KMS-11 (cell line): ENCODE measurements around the gene DHRS13.

ENCODE experiments used
- H2AFZ ChIP-seq: fragments of 200-600 bp; sonication (generic); 2 replicates; pipeline ENCODE4 v1.6.1; 2016; ENCODE audit warnings: antibody characterized with exemption, mixed run types, low read depth
- H3K27ac ChIP-seq: fragments of 200-600 bp; sonication (generic); 2 replicates; pipeline ENCODE4 v1.6.1; 2016; ENCODE audit warnings: mild to moderate bottlenecking, mixed run types
- H3K27me3 ChIP-seq: fragments of 200-600 bp; sonication (generic); 2 replicates; pipeline ENCODE4 v1.6.1; 2017; ENCODE audit warnings: mild to moderate bottlenecking, low read depth, mixed run types, moderate library complexity; ENCODE audit not compliant: insufficient read depth
- H3K36me3 ChIP-seq: fragments of 200-600 bp; sonication (generic); 2 replicates; pipeline ENCODE4 v1.6.1; 2017; ENCODE audit warnings: mild to moderate bottlenecking, mixed run types; ENCODE audit not compliant: insufficient read depth
- H3K4me1 ChIP-seq: fragments of 200-600 bp; sonication (generic); 2 replicates; pipeline ENCODE4 v1.6.1; 2016; ENCODE audit warnings: mild to moderate bottlenecking, low read depth, mixed run types; ENCODE audit not compliant: poor library complexity, severe bottlenecking
- H3K4me2 ChIP-seq: fragments of 200-600 bp; sonication (generic); 2 replicates; pipeline ENCODE4 v1.7.0; 2016; ENCODE audit warnings: mild to moderate bottlenecking, mixed run types
- H3K4me3 ChIP-seq: fragments of 200-600 bp; sonication (generic); IDR thresholded peaks from 2 replicates; pipeline ENCODE4 v1.6.1; 2017; ENCODE audit warnings: low read depth, low read length, mixed read lengths; ENCODE audit not compliant: insufficient read depth
- H3K79me2 ChIP-seq: fragments of 200-600 bp; sonication (generic); 2 replicates; pipeline ENCODE4 v1.6.1; 2016; ENCODE audit warnings: low read depth, mixed run types; ENCODE audit not compliant: insufficient read depth
- H3K9ac ChIP-seq: fragments of 200-600 bp; sonication (generic); 2 replicates; pipeline ENCODE4 v1.6.1; 2016; ENCODE audit warnings: mild to moderate bottlenecking, mixed run types
- H4K20me1 ChIP-seq: fragments of 200-600 bp; sonication (generic); 2 replicates; pipeline ENCODE4 v1.6.1; 2016; ENCODE audit warnings: mild to moderate bottlenecking, mixed run types; ENCODE audit not compliant: insufficient read depth
- CTCF ChIP-seq: fragments of 200-600 bp; sonication (generic); conservative IDR thresholded peaks from 2 replicates; pipeline ENCODE4 v1.6.1; 2017; ENCODE audit warnings: low read depth, mild to moderate bottlenecking, antibody characterized with exemption, low read length, moderate library complexity, mixed read lengths

The DHRS13 gene

GRCh38 chr17:28887871-28888471, 14.9 kb downstream of the DHRS13 start:
- TF ChIP-seq CTCF: no peak
- no peak overlapping the region for H2AFZ ChIP-seq
- no peaks in the 10 kb centered on the region for H3K79me2 ChIP-seq
- no peak overlapping the region for H3K4me3 ChIP-seq
- H3K4me1 ChIP-seq: peaks cover 15% of the 10 kb centered on the region
- H3K9ac ChIP-seq: no peak overlapping the region
- no peaks in the 10 kb centered on the region for H4K20me1 ChIP-seq
- no peak overlapping the region for H3K27ac ChIP-seq
- H3K27me3 ChIP-seq: no peaks in the 10 kb centered on the region
- H3K4me2 ChIP-seq: no peak overlapping the region
- no peaks in the 10 kb centered on the region for H3K36me3 ChIP-seq

- Histone ChIP-seq H3K79me2 (no peaks in the 10 kb centered on the region), H3K36me3 (no peaks in the 10 kb centered on the region), H3K27me3 (no peaks in the 10 kb centered on the region), H3K9ac (no peak overlapping the region), H3K4me2 (no peak overlapping the region), H4K20me1 (no peaks in the 10 kb centered on the region), H3K4me1 (no peaks in the 10 kb centered on the region), H2AFZ (no peak overlapping the region), H3K27ac (no peak overlapping the region), H3K4me3 (no peak overlapping the region)
- no peak for TF ChIP-seq CTCF
Measured at GRCh38 chr17:28885951-28886350, 16.9 kb downstream of the DHRS13 start.

- H3K79me2 ChIP-seq: no peaks in the 10 kb centered on the region
- H3K9ac ChIP-seq: no peak overlapping the region
- H3K4me2 ChIP-seq: no peak overlapping the region
- TF ChIP-seq CTCF: no peak
- H4K20me1 ChIP-seq: no peaks in the 10 kb centered on the region
- no peaks in the 10 kb centered on the region for H3K4me1 ChIP-seq
- no peak overlapping the region for H3K27ac ChIP-seq
- no peak overlapping the region for H2AFZ ChIP-seq
- no peaks in the 10 kb centered on the region for H3K27me3 ChIP-seq
- no peaks in the 10 kb centered on the region for H3K36me3 ChIP-seq
- H3K4me3 ChIP-seq: no peak overlapping the region
Measured at GRCh38 chr17:28885363-28885762, 17.5 kb downstream of the DHRS13 start.

- no peaks in the 10 kb centered on the region for H3K27me3 ChIP-seq
- TF ChIP-seq CTCF: no peak
- no peak overlapping the region for H3K9ac ChIP-seq
- H3K36me3 ChIP-seq: no peaks in the 10 kb centered on the region
- H4K20me1 ChIP-seq: no peaks in the 10 kb centered on the region
- H3K79me2 ChIP-seq: no peaks in the 10 kb centered on the region
- H3K4me1 ChIP-seq: no peaks in the 10 kb centered on the region
- no peak overlapping the region for H3K4me2 ChIP-seq
- H3K4me3 ChIP-seq: no peak overlapping the region
- no peak overlapping the region for H3K27ac ChIP-seq
- no peak overlapping the region for H2AFZ ChIP-seq
Measured at GRCh38 chr17:28883967-28884702, 18.7 kb downstream of the DHRS13 start.
